ENCODE measurements around the gene PDCD11.

PDCD11 gene

GRCh38 chr10:103427866-103428265 is 31.4 kb downstream of the PDCD11 start:
- H3K14ac ChIP-seq (ENCODE audit: low read length), result no peak overlapping the region
- WGBS (ENCODE audit: extremely low coverage, insufficient coverage, insufficient read length), result 87% methylated on average over 1 of the region's 9 CpGs
- no peak overlapping the region for H3K4me2 ChIP-seq (ENCODE audit: low read length)
- H4K12ac ChIP-seq (ENCODE audit: low read depth, low read length), result no peak overlapping the region
- no peak overlapping the region for H2AK5ac ChIP-seq (ENCODE audit: low read length)
- no peak overlapping the region for H2BK12ac ChIP-seq (ENCODE audit: low read length)
- H3K9me3 ChIP-seq (ENCODE audit: insufficient read depth, low read depth, low read length), result no peaks in the 10 kb centered on the region
- no peaks in the 10 kb centered on the region for H3K4me1 ChIP-seq (ENCODE audit: control insufficient read depth in 1 of 2, insufficient read depth in 2 of 2, low read length in 2 of 2)
- no peak overlapping the region for H4K8ac ChIP-seq (ENCODE audit: low read depth, low read length)
- H3K9ac ChIP-seq (ENCODE audit: low read length), result no peak overlapping the region
- no peaks in the 10 kb centered on the region for H3K79me1 ChIP-seq (ENCODE audit: low read length)
- no peaks in the 10 kb centered on the region for H3K79me2 ChIP-seq (ENCODE audit: control insufficient read depth, insufficient read depth, low read length, poor library complexity)
- no peak for DNase-seq
- H3K27ac ChIP-seq (ENCODE audit: low read depth, low read length), result no peak overlapping the region
- H2BK5ac ChIP-seq (ENCODE audit: low read depth, low read length, poor library complexity), result no peak overlapping the region
- H3K36me3 ChIP-seq (ENCODE audit: control insufficient read depth in 1 of 2, insufficient read depth in 2 of 2, low read length in 2 of 2), result peaks cover 23 to 55% of the 10 kb centered on the region in 2 experiments
- no peak overlapping the region for H4K91ac ChIP-seq (ENCODE audit: low read depth, low read length)
- H3K23ac ChIP-seq (ENCODE audit: low read length), result no peak overlapping the region
- no peak overlapping the region for H3K4me3 ChIP-seq (ENCODE audit: low read depth, low read length)
- no peak overlapping the region for H2AFZ ChIP-seq (ENCODE audit: insufficient read depth, low read length, poor library complexity)
- H2BK120ac ChIP-seq (ENCODE audit: insufficient read depth, low read length, poor library complexity), result no peak overlapping the region
- H3K27me3 ChIP-seq (ENCODE audit: insufficient read depth, low read length), result no peaks in the 10 kb centered on the region
- no peak overlapping the region for H3K18ac ChIP-seq (ENCODE audit: low read length)
- no peak overlapping the region for H3K4ac ChIP-seq (ENCODE audit: low read depth, low read length)

- H3K27me3 ChIP-seq (ENCODE audit: insufficient read depth, low read length), result no peaks in the 10 kb centered on the region
- H3K4me1 ChIP-seq (ENCODE audit: control insufficient read depth in 1 of 2, insufficient read depth in 2 of 2, low read length in 2 of 2), result no peaks in the 10 kb centered on the region
- H3K4me2 ChIP-seq (ENCODE audit: low read length), result no peak overlapping the region
- H4K8ac ChIP-seq (ENCODE audit: low read depth, low read length), result no peak overlapping the region
- no peak overlapping the region for H4K91ac ChIP-seq (ENCODE audit: low read depth, low read length)
- no peaks in the 10 kb centered on the region for H3K79me2 ChIP-seq (ENCODE audit: control insufficient read depth, insufficient read depth, low read length, poor library complexity)
- H3K27ac ChIP-seq (ENCODE audit: low read depth, low read length), result no peak overlapping the region
- no peak overlapping the region for H2AK5ac ChIP-seq (ENCODE audit: low read length)
- peaks cover 23 to 54% of the 10 kb centered on the region in 2 experiments for H3K36me3 ChIP-seq (ENCODE audit: control insufficient read depth in 1 of 2, insufficient read depth in 2 of 2, low read length in 2 of 2)
- H3K9ac ChIP-seq (ENCODE audit: low read length), result no peak overlapping the region
- no peak overlapping the region for H2BK5ac ChIP-seq (ENCODE audit: low read depth, low read length, poor library complexity)
- H3K23ac ChIP-seq (ENCODE audit: low read length), result no peak overlapping the region
- no peaks in the 10 kb centered on the region for H3K9me3 ChIP-seq (ENCODE audit: insufficient read depth, low read depth, low read length)
- H3K14ac ChIP-seq (ENCODE audit: low read length), result no peak overlapping the region
- WGBS (ENCODE audit: extremely low coverage, insufficient coverage, insufficient read length), result no CpG with 5 or more reads among the region's 5 CpGs
- no peak overlapping the region for H4K12ac ChIP-seq (ENCODE audit: low read depth, low read length)
- H2AFZ ChIP-seq (ENCODE audit: insufficient read depth, low read length, poor library complexity), result no peak overlapping the region
- no peak overlapping the region for H2BK120ac ChIP-seq (ENCODE audit: insufficient read depth, low read length, poor library complexity)
- no peak overlapping the region for H2BK12ac ChIP-seq (ENCODE audit: low read length)
- no peak overlapping the region for H3K4ac ChIP-seq (ENCODE audit: low read depth, low read length)
- no peaks in the 10 kb centered on the region for H3K79me1 ChIP-seq (ENCODE audit: low read length)
- no peak overlapping the region for H3K4me3 ChIP-seq (ENCODE audit: low read depth, low read length)
- no peak overlapping the region for H3K18ac ChIP-seq (ENCODE audit: low read length)
- DNase-seq, result no peak
Measured at GRCh38 chr10:103428989-103429643, 32.7 kb downstream of the PDCD11 start.

GRCh38 chr10:103429647-103430046 is 33.2 kb downstream of the PDCD11 start:
- H3K23ac ChIP-seq (ENCODE audit: low read length), result no peak overlapping the region
- no peak overlapping the region for H2BK120ac ChIP-seq (ENCODE audit: insufficient read depth, low read length, poor library complexity)
- H3K4me1 ChIP-seq (ENCODE audit: control insufficient read depth in 1 of 2, insufficient read depth in 2 of 2, low read length in 2 of 2), result no peaks in the 10 kb centered on the region
- no peak overlapping the region for H2AK5ac ChIP-seq (ENCODE audit: low read length)
- no peaks in the 10 kb centered on the region for H3K79me1 ChIP-seq (ENCODE audit: low read length)
- no peak overlapping the region for H3K9ac ChIP-seq (ENCODE audit: low read length)
- no peak overlapping the region for H2BK5ac ChIP-seq (ENCODE audit: low read depth, low read length, poor library complexity)
- no peak overlapping the region for H2AFZ ChIP-seq (ENCODE audit: insufficient read depth, low read length, poor library complexity)
- no CpG with 5 or more reads among the region's 5 CpGs for WGBS (ENCODE audit: extremely low coverage, insufficient coverage, insufficient read length)
- H3K9me3 ChIP-seq (ENCODE audit: insufficient read depth, low read depth, low read length), result no peaks in the 10 kb centered on the region
- no peak overlapping the region for H4K91ac ChIP-seq (ENCODE audit: low read depth, low read length)
- H3K27ac ChIP-seq (ENCODE audit: low read depth, low read length), result no peak overlapping the region
- H4K12ac ChIP-seq (ENCODE audit: low read depth, low read length), result no peak overlapping the region
- no peak overlapping the region for H3K4me2 ChIP-seq (ENCODE audit: low read length)
- H3K14ac ChIP-seq (ENCODE audit: low read length), result no peak overlapping the region
- H4K8ac ChIP-seq (ENCODE audit: low read depth, low read length), result no peak overlapping the region
- no peak overlapping the region for H2BK12ac ChIP-seq (ENCODE audit: low read length)
- no peaks in the 10 kb centered on the region for H3K79me2 ChIP-seq (ENCODE audit: control insufficient read depth, insufficient read depth, low read length, poor library complexity)
- H3K4me3 ChIP-seq (ENCODE audit: low read depth, low read length), result no peak overlapping the region
- DNase-seq, result no peak
- peaks cover 27 to 56% of the 10 kb centered on the region in 2 experiments for H3K36me3 ChIP-seq (ENCODE audit: control insufficient read depth in 1 of 2, insufficient read depth in 2 of 2, low read length in 2 of 2)
- H3K4ac ChIP-seq (ENCODE audit: low read depth, low read length), result no peak overlapping the region
- no peak overlapping the region for H3K18ac ChIP-seq (ENCODE audit: low read length)
- H3K27me3 ChIP-seq (ENCODE audit: insufficient read depth, low read length), result no peaks in the 10 kb centered on the region

GRCh38 chr10:103431902-103432301 is 35.5 kb downstream of the PDCD11 start:
- Histone ChIP-seq H2BK5ac (ENCODE audit: low read depth, low read length, poor library complexity) (no peak overlapping the region), H3K14ac (ENCODE audit: low read length) (no peak overlapping the region), H3K4ac (ENCODE audit: low read depth, low read length) (no peak overlapping the region), H4K91ac (ENCODE audit: low read depth, low read length) (no peak overlapping the region), H3K4me1 (ENCODE audit: control insufficient read depth in 1 of 2, insufficient read depth in 2 of 2, low read length in 2 of 2) (no peaks in the 10 kb centered on the region), H2BK120ac (ENCODE audit: insufficient read depth, low read length, poor library complexity) (no peak overlapping the region), H3K36me3 (ENCODE audit: control insufficient read depth in 1 of 2, insufficient read depth in 2 of 2, low read length in 2 of 2) (peaks cover 31 to 59% of the 10 kb centered on the region in 2 experiments), H3K4me2 (ENCODE audit: low read length) (no peak overlapping the region), H3K23ac (ENCODE audit: low read length) (no peak overlapping the region), H3K9ac (ENCODE audit: low read length) (no peak overlapping the region), H2BK12ac (ENCODE audit: low read length) (no peak overlapping the region), H2AFZ (ENCODE audit: insufficient read depth, low read length, poor library complexity) (no peak overlapping the region), H4K12ac (ENCODE audit: low read depth, low read length) (no peak overlapping the region), H3K27me3 (ENCODE audit: insufficient read depth, low read length) (no peaks in the 10 kb centered on the region), H3K18ac (ENCODE audit: low read length) (no peak overlapping the region), H2AK5ac (ENCODE audit: low read length) (no peak overlapping the region), H4K8ac (ENCODE audit: low read depth, low read length) (no peak overlapping the region), H3K79me1 (ENCODE audit: low read length) (no peaks in the 10 kb centered on the region), H3K27ac (ENCODE audit: low read depth, low read length) (no peak overlapping the region), H3K79me2 (ENCODE audit: control insufficient read depth, insufficient read depth, low read length, poor library complexity) (no peaks in the 10 kb centered on the region), H3K4me3 (ENCODE audit: low read depth, low read length) (no peak overlapping the region), H3K9me3 (ENCODE audit: insufficient read depth, low read depth, low read length) (no peaks in the 10 kb centered on the region)
- DNase-seq, result no peak
- WGBS (ENCODE audit: extremely low coverage, insufficient coverage, insufficient read length), result no CpG with 5 or more reads among the region's 8 CpGs

Data from trophoblast cell (in vitro differentiated cells and primary cell).